Measurements from ENCODE around the gene WDR38. TPM values are rescaled to one million over a fixed set of nuclear protein-coding genes. Genes with fewer than 3 reads are reported as not detected.

The WDR38 gene
- total and polyA plus RNA-seq, 2 of the 13 experiments (the other 11 are each of a cell fraction or from before 2014, with no cell fraction given): not detected

GRCh38 chr9:124882231-124882630, 29.0 kb downstream of the WDR38 start:
- FAIRE-seq (no peak), DNase-seq (ENCODE audit: low spot score) (no peak), ATAC-seq (no peak)
- Histone ChIP-seq H3K27me3 (ENCODE audit: control insufficient read depth in 1 of 2, insufficient read depth in 2 of 2, low read length in 2 of 2) (no peaks in the 10 kb centered on the region), H3K9me3 (ENCODE audit: low read length) (no peaks in the 10 kb centered on the region), H3K9ac (ENCODE audit: insufficient read depth, low read depth, low read length) (no peak overlapping the region), H3K4me2 (ENCODE audit: low read depth, low read length) (no peak overlapping the region), H3K36me3 (replicated peaks in 1 of 2; ENCODE audit: control insufficient read depth in 1 of 2, insufficient read depth in 2 of 2, low read length in 2 of 2) (peaks cover 17 to 62% of the 10 kb centered on the region in 2 experiments; a peak in 4 of 5 replicates), H3K27ac (ENCODE audit: extremely low read length, insufficient read depth, low read length) (no peak overlapping the region), H2AFZ (ENCODE audit: low read length) (no peak overlapping the region), H3K4me1 (ENCODE audit: insufficient read depth, low read length) (no peaks in the 10 kb centered on the region), H3K4me3 (replicated peaks in 1 of 3; ENCODE audit: insufficient read depth in 1 of 3, low read depth in 2 of 3, low read length in 3 of 3) (no peak overlapping the region), H3K79me2 (ENCODE audit: insufficient read depth, low read length) (no peaks in the 10 kb centered on the region), H4K20me1 (ENCODE audit: insufficient read depth, low read length) (no peaks in the 10 kb centered on the region)
- POLR2A ChIA-PET: no interaction called here
- in situ Hi-C loops (cut with HindIII; ENCODE audit: extremely low pct_ligation_motif_present, low pct_unique_long_range_greater_than_20kb) (no loop called here), intact Hi-C loops (cut with micrococcal nuclease; ENCODE audit: unreplicated experiment) (no loop called here)
- no peak for TF ChIP-seq HINFP (CRISPR knock-in tag; IDR thresholded peaks at IDR 0.05; ENCODE audit: low read depth)
- no peak for TF ChIP-seq SNRNP70 (IDR thresholded peaks at IDR 0.05; ENCODE audit: low read depth, low read length)
- no peak for TF ChIP-seq U2AF1 (optimal IDR thresholded peaks at IDR 0.05; ENCODE audit: low read depth, low read length)
- no peak for TF ChIP-seq RORA (CRISPR knock-in tag; IDR thresholded peaks at IDR 0.05)
- TF ChIP-seq NR0B2 (CRISPR knock-in tag; IDR thresholded peaks at IDR 0.05): no peak
- no TSS peak for BruUV-seq (replicated peaks)
- WGBS (ENCODE audit: low lambda C conversion rate): 100% methylated on average over 1 of the region's 13 CpGs
- CTCF ChIA-PET (ENCODE audit: low intra/inter-chr PET ratio, low total read pairs): no interaction called here

GRCh38 chr9:124884376-124884775, 31.1 kb downstream of the WDR38 start:
- ChIA-PET CTCF (ENCODE audit: low intra/inter-chr PET ratio, low total read pairs) (no interaction called here), POLR2A (no interaction called here)
- ATAC-seq (no peak), DNase-seq (ENCODE audit: low spot score) (no peak), FAIRE-seq (no peak)
- intact Hi-C loops (cut with micrococcal nuclease; ENCODE audit: unreplicated experiment) (no loop called here), in situ Hi-C loops (cut with HindIII; ENCODE audit: extremely low pct_ligation_motif_present, low pct_unique_long_range_greater_than_20kb) (no loop called here)
- WGBS (ENCODE audit: low lambda C conversion rate): 87% methylated on average over 4 of the region's 4 CpGs
- no peaks in the 10 kb centered on the region for H3K9me3 ChIP-seq (ENCODE audit: low read length)
- H3K9ac ChIP-seq (ENCODE audit: insufficient read depth, low read depth, low read length): no peak overlapping the region
- peaks cover 23 to 61% of the 10 kb centered on the region in 2 experiments; a peak in 4 of 5 replicates for H3K36me3 ChIP-seq (replicated peaks in 1 of 2; ENCODE audit: control insufficient read depth in 1 of 2, insufficient read depth in 2 of 2, low read length in 2 of 2)
- no peaks in the 10 kb centered on the region for H3K79me2 ChIP-seq (ENCODE audit: insufficient read depth, low read length)
- H3K27me3 ChIP-seq (ENCODE audit: control insufficient read depth in 1 of 2, insufficient read depth in 2 of 2, low read length in 2 of 2): no peaks in the 10 kb centered on the region
- BruUV-seq (replicated peaks): no TSS peak
- H4K20me1 ChIP-seq (ENCODE audit: insufficient read depth, low read length): no peaks in the 10 kb centered on the region
- no peaks in the 10 kb centered on the region for H3K4me1 ChIP-seq (ENCODE audit: insufficient read depth, low read length)
- H3K4me3 ChIP-seq (replicated peaks in 1 of 3; ENCODE audit: insufficient read depth in 1 of 3, low read depth in 2 of 3, low read length in 3 of 3): no peak overlapping the region
- H2AFZ ChIP-seq (ENCODE audit: low read length): no peak overlapping the region
- no peak overlapping the region for H3K27ac ChIP-seq (ENCODE audit: extremely low read length, insufficient read depth, low read length)
- no peak overlapping the region for H3K4me2 ChIP-seq (ENCODE audit: low read depth, low read length)
- TF ChIP-seq PRDM10 (CRISPR knock-in tag; IDR thresholded peaks at IDR 0.05; ENCODE audit: low read depth) (no peak), MED1 (CRISPR knock-in tag; IDR thresholded peaks at IDR 0.05) (no peak), ZNF10 (CRISPR knock-in tag; IDR thresholded peaks at IDR 0.05; ENCODE audit: borderline replicate concordance, low read depth) (no peak), FOXP4 (CRISPR knock-in tag; IDR thresholded peaks at IDR 0.05) (no peak)
